A549 (cell line): ENCODE measurements around the gene UNC13A.

Experiments
- BCL3 ChIP-seq: fragments of >200 bp; sonication (Bioruptor Twin); formaldehyde crosslinking; IDR thresholded peaks from 3 replicates; pipeline ENCODE4 v1.6.1; 2016
- BHLHE40 ChIP-seq: IDR thresholded peaks from 2 replicates; pipeline ENCODE4 v1.6.1; 2012; ENCODE audit warnings: low read depth, low read length, inconsistent platforms
- CTCF ChIP-seq: fragments of >200 bp; sonication (Bioruptor Twin); formaldehyde crosslinking; IDR thresholded peaks from 3 replicates; pipeline ENCODE4 v1.5.1; 2016
- JUN ChIP-seq, 2 experiments: fragments of >200 bp; sonication (Bioruptor Twin); formaldehyde crosslinking; IDR thresholded peaks; 2 replicates in 1 of 2; 3 replicates in 1 of 2; pipeline ENCODE4 v1.6.1; 2016 to 2017
- NFE2L2 ChIP-seq: fragments of 150-350 bp; conservative IDR thresholded peaks from 2 replicates; pipeline ENCODE4 v1.6.1; 2014; ENCODE audit warnings: low read length
- PBX3 ChIP-seq: IDR thresholded peaks from 2 replicates; pipeline ENCODE4 v1.6.1; 2012
- POLR2A ChIP-seq: IDR thresholded peaks from 2 replicates; pipeline ENCODE4 v1.6.1; 2012; ENCODE audit warnings: mild to moderate bottlenecking, low read length
- RFX5 ChIP-seq: fragments of 450-650 bp; IDR thresholded peaks from 2 replicates; pipeline ENCODE4 v1.7.1; 2014; ENCODE audit warnings: antibody characterized with exemption, mild to moderate bottlenecking, moderate library complexity
- ZFP36 ChIP-seq: fragments of 450-650 bp; IDR thresholded peaks from 2 replicates; pipeline ENCODE4 v1.6.1; 2014; ENCODE audit warnings: borderline replicate concordance; ENCODE audit not compliant: partially characterized antibody

- no peak for TF ChIP-seq CTCF
- no peak for TF ChIP-seq BHLHE40
- TF ChIP-seq RFX5: no peak
- no peak for TF ChIP-seq NFE2L2
- no peak for TF ChIP-seq PBX3
- no peak for TF ChIP-seq BCL3
- no peak for TF ChIP-seq POLR2A
- no peak for TF ChIP-seq ZFP36
- TF ChIP-seq JUN (IDR thresholded peaks at IDR 0.05): no peak
Observed at GRCh38 chr19:17641181-17641580, 47.0 kb downstream of the UNC13A start.
